Stimulated activated CD4-positive, alpha-beta T cell treated with anti-CD3 and anti-CD28 coated beads, Interleukin-4, amount 100 ng/mL, for 1 hour (primary cell): ENCODE results near the gene KIAA0753.
"Not testable (repeated sequence)": the region's sequence is repeated elsewhere in the genome, so short reads cannot be mapped to it uniquely, and the experiment has no call there.

Experiments
- DNase-seq: peaks from one replicate; pipeline ENCODE4 v3.0.0-alpha.2; 2020

KIAA0753 gene

DNA sequence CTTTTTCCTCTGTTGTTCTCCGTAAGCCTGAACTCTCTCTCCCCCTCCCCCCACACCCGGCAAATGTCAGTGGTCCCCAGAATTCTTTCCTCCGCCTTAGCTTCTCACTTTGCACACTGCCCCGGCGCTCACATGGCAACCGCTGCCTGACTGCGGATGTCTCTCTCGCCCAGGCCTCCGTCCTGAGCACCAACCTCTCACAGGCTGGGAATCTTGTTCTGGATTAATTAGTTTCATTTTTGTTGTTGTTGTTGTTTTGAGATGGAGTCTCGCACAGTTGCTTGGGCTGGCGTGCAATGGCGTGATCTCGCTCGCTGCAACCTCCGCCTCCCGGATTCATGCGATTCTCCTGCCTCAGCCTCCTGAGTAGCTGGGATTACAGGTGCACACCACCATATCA lies 27.7 kb upstream of the KIAA0753 start:
- DNase-seq: no peak

GRCh38 chr17:6667516-6667915 lies 27.0 kb upstream of the KIAA0753 start:
- DNase-seq: no peak

GRCh38 chr17:6666557-6666956 lies 26.0 kb upstream of the KIAA0753 start:
- DNase-seq: no peak

- DNase-seq: peak; percentile 35
These were observed 25.6 kb upstream of the KIAA0753 start for GRCh38 chr17:6666077-6666521.

GRCh38 chr17:6663200-6663599 lies 22.7 kb upstream of the KIAA0753 start:
- not testable (repeated sequence) for DNase-seq

DNA sequence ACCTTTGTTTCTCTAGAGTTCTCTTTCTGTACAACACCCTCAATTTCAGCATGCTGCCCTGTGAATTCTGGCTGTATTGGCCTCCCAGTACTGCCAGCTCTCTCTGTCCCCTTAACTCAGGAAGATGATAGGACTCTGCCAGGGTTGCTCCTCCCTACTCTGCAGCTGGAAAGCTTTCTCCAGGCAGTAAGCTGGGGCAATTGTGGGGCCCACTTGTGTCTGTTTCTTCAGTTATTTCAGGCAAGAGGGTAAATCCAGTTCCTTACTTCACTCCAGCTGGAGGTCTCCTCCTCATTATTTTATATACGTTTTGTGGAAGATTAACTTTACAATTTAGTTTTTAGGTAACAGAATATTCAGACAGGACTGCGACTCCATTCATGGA lies 20.9 kb upstream of the KIAA0753 start:
- no peak for DNase-seq

GRCh38 chr17:6660805-6661463 lies 20.4 kb upstream of the KIAA0753 start:
- no peak for DNase-seq

GRCh38 chr17:6660101-6660500 lies 19.6 kb upstream of the KIAA0753 start:
- no peak for DNase-seq

DNA sequence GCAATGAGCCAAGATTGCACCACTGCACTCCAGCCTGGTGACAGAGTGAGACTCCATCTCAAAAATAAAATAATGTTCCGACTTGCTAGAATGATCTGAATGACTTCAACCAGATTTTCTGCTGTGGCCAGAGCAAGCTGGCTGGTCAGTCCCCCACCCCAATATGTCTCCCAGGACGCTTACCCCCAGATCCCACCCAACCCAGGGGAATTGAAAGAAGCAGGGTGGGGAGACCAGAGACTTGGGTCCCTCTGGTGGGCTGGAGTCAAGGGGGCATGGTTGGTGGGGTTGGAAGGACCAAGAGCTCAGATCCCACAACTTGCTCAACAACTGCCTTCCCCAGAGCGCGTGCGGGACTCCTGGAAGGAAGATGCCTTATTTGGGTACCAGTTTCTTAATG lies 17.9 kb upstream of the KIAA0753 start:
- DNase-seq: not testable (repeated sequence)

- no peak for DNase-seq
These were observed 17.2 kb upstream of the KIAA0753 start for GRCh38 chr17:6657633-6658287.

DNA sequence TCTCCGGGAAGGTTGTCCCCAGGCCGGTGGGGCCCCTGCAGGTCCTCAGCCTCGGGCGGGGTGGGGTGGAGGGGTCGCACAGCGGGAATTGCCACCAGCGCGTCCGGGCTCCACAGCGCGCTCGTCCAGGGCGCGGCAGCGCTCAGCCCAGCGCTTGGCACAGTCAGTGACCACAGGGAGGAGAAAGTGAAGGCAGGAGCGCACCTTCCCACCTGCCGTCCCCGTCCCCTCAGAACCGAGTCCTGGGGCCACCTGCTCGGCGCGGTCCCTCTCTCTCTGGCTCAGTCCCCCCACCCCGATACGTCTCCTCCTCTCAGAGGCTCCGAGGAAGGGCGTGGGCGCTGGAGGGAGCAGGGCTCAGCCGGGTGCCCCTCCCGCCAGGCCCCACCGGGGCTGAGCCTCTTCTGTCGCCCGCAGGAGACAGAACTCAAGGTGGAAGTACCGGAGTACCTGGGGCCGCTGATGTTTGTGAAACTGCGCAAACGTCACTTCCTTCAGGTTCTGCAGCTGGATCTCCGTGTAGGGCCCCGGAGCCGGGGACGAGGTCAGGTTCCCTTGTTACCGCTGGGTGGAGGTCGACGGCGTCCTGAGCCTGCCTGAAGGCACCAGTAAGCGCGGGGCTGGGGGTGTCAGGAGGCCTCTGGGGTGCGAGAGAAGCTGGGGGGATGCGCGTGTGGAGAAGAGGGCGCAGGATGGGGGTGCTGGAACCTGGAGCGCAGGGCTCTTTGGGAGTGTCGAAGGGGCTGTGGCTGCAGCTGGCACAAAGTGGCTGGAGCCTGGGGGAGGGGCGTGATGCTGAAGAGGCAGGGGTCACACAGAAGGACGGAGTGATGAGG lies 16.5 kb upstream of the KIAA0753 start:
- peak; percentile 64 for DNase-seq

DNA sequence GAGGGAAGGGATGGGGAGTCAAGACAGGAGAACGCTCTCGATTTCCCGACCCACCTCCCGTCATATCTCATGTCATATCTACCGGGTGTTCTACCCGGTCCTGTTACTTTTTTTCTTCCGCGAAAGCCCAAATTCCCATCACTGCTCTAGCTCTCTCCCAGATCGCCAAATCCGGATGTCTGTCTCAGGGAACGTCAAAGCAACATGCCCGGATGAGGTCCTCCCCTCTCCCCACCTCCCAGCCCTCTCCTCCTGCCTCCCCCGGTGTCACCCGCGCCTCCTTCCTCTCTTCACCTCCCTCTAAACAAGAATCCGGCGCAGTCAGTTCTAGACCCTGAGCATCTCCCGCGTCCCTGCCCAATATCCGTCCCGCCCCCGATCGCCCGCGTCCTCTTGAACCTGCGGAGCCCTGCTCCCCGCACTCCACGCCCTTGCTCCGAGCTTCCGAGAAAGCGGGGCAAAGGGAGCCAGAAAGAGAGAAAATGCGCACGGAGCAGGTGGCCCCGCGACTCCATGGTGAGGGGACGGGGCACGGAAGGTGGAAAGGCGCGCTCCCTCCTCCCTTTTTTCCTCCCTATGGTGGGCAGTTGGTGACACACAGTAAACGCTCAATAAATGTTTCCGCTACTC lies 15.3 kb upstream of the KIAA0753 start:
- DNase-seq: not testable (repeated sequence)

GRCh38 chr17:6654841-6655731 lies 14.6 kb upstream of the KIAA0753 start:
- no peak for DNase-seq

DNA sequence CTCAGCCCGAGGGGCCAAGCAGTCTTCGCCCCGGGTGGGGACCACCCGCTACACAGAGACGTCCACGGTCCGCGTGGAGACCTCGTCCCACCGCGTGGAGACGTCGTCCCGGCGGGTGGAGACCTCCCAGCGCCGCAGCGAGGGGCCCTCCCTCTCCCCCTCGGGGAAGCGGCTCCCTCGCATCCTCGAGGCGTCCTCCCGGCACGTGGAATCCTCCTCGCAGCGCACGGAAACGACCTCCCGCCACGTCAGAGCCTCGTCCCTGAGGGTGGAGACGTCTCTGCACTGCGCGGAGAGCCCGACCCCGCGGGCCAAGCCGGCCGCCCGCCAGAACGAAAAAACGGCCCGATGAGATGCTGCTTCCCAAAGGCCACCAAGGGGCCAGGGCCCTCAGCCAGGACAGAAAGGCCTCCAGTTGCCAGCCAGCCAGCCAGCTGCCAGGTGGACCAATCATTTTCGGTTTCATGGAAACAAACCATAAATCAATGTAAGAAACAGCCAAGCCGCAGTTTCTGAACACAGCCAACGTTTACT lies 11.5 kb upstream of the KIAA0753 start:
- DNase-seq: peak; percentile 41

DNA sequence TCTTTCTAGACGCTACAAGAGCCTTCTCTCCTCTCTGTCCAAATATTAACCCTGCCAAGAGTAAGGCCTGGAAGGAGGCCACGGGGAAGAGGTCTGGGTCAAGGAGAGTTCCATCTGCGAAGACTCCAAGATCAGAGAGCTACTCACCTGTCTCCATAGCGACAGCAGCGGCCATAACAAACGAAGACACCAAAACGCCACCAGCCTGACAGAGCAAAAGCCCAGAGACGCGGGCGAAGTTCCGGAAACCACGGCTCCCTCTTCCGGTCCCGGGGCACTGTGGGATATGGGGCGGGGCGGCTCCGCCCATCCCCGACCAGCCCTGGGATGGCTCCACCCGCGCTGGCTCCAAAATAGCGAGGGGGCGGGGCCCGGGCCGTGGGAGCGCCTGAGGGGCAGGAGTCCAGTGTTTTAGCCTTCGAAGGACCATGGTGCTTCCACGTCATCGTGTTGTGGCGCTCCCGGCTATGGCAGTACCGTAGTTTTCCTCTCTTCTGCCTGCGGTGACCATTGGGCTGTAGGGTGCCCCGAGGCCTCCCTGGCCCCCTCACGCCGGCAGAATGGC lies 10.9 kb upstream of the KIAA0753 start, which contains the start of the genes C17orf100 and MED31:
TSS of gene C17orf100 (plus strand) at position 409 of the 565 bp plus-strand sequence. CDS start at position 561, 152 bp downstream.
TSS of gene MED31 (minus strand) at position 252 of the 565 bp plus-strand sequence. CDS start at position 175, 77 bp downstream.
- DNase-seq: peak; percentile 93

GRCh38 chr17:6648181-6648580 lies 7.7 kb upstream of the KIAA0753 start:
- DNase-seq: no peak

GRCh38 chr17:6643451-6644125 lies 3.1 kb upstream of the KIAA0753 start:
- no peak for DNase-seq

GRCh38 chr17:6642592-6642991 lies 2.1 kb upstream of the KIAA0753 start:
- DNase-seq: no peak

DNA sequence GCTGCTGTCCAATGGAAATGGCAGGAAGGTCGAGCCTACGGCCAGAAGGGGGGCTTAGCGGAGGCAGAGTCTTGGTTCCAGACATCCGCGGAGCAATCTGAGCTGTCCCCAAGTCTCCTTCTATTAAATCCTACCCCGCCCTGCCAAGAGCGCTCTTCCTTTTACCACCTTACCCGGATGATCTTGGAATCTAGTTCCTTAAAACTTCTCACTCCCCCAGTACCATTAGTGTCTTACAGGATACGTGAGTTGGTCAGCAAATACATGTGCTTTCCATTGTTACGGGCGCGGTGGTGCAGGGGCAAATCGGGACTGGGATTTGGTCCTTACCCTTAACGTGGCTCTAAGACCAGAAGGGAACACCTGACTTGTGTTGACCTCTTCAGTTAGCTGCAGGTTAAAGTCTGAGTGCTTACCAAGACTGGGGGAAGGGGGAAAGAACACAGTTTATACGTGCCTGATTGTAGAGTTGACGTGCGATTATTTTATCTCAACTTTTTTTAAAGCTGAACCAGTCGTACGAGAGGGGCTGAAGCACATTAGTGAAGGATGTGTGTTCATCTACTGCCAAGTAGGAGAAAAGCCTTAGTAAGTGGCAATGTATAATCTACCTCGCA lies 844 bp upstream of the KIAA0753 start:
- DNase-seq: no peak
